K562 (cell line): Measurements from ENCODE around the gene PLD1.

Experiments used
- PCBP2 ChIP-seq: fragments of 200-400 bp; formaldehyde crosslinking; IDR thresholded peaks from 2 replicates; pipeline ENCODE4 v1.6.1; 2018; ENCODE audit warnings: low read length, low read depth, mild to moderate bottlenecking, moderate library complexity; ENCODE audit not compliant: poor library complexity, severe bottlenecking
- POLR2A ChIP-seq: fragments of 450-650 bp; conservative IDR thresholded peaks from 2 replicates; pipeline ENCODE4 v1.6.1; 2016
- TGIF2 ChIP-seq: sonication (generic); formaldehyde crosslinking; IDR thresholded peaks from 2 replicates; pipeline ENCODE4 v1.8.1; 2022; ENCODE audit warnings: mild to moderate bottlenecking, missing genetic modification reagents, moderate library complexity
- TF ChIP-seq, protein P1 (sequence below), 3 experiments: IDR thresholded peaks in 2 of 3; conservative IDR thresholded peaks in 1 of 3; 2 replicates each; pipeline ENCODE4 v1.5.1; 2011 to 2012; ENCODE audit warnings: low read length in 3 of 3, mild to moderate bottlenecking in 3 of 3, control low read depth in 2 of 3, improper control_type of control experiment in 1 of 3, inconsistent platforms in 1 of 3, low read depth in 1 of 3, mixed read lengths in 1 of 3, moderate library complexity in 1 of 3; ENCODE audit not compliant: insufficient read depth in 2 of 3
- TF ChIP-seq, protein P2 (sequence below), 2 experiments: fragments of 450-650 bp in 1 of 2; sonication (generic) in 1 of 2; formaldehyde crosslinking in 1 of 2; IDR thresholded peaks in 1 of 2; conservative IDR thresholded peaks in 1 of 2; 2 replicates each; pipeline versions ENCODE4 v1.6.1 to v1.8.1; 2016 to 2023; ENCODE audit warnings: mild to moderate bottlenecking in 2 of 2, moderate library complexity in 2 of 2, inconsistent platforms in 1 of 2, missing genetic modification reagents in 1 of 2
- TF ChIP-seq, protein P3 (sequence below), 2 experiments: fragments of 450-650 bp in 1 of 2; IDR thresholded peaks; 2 replicates each; pipeline ENCODE4 v1.6.1; 2011 to 2017; ENCODE audit warnings: low read depth in 2 of 2, antibody characterized with exemption in 1 of 2, borderline replicate concordance in 1 of 2, low read length in 1 of 2, mild to moderate bottlenecking in 1 of 2, mixed read lengths in 1 of 2; ENCODE audit not compliant: control insufficient read depth in 1 of 2

DNA sequence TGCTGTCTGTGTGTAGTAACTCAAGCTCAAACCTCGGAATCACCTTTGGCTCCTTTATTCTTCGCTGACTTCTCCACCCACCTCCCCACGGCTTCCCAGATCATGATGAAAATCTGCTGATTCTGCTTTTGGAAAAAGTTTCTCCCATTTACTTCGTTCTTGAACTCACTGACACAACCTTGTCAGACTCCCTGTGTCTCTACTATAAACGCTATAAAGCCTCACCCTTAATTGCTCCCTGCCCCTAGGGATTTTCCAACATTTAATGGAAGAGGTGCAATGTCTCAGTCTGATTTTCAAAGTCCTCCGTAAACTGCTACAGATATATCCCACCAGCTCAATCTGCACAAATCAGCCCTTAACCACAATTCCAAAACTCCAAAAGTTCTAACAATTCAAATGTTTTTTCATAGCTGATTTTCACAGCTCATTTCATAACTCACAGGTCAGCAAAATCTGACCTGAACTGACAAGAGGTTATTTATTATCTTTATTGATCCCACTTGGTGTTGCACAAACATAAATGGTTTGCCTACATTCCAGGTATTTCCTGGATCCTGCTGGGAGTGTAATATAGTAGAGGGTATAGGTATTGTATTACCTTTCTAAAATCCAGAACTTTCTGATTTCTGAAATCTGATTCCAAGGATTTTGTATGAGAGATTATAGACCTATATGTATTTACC lies 129.4 kb downstream of the PLD1 start:
- TF ChIP-seq, protein P1, sequence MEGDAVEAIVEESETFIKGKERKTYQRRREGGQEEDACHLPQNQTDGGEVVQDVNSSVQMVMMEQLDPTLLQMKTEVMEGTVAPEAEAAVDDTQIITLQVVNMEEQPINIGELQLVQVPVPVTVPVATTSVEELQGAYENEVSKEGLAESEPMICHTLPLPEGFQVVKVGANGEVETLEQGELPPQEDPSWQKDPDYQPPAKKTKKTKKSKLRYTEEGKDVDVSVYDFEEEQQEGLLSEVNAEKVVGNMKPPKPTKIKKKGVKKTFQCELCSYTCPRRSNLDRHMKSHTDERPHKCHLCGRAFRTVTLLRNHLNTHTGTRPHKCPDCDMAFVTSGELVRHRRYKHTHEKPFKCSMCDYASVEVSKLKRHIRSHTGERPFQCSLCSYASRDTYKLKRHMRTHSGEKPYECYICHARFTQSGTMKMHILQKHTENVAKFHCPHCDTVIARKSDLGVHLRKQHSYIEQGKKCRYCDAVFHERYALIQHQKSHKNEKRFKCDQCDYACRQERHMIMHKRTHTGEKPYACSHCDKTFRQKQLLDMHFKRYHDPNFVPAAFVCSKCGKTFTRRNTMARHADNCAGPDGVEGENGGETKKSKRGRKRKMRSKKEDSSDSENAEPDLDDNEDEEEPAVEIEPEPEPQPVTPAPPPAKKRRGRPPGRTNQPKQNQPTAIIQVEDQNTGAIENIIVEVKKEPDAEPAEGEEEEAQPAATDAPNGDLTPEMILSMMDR (IDR thresholded peaks at IDR 0.05 in 2 of 3, conservative IDR thresholded peaks at IDR 0.05 in 1 of 3; ENCODE audit: insufficient read depth in 2 of 3, low read depth in 1 of 3, low read length in 3 of 3): no peak
- TF ChIP-seq, protein P2, sequence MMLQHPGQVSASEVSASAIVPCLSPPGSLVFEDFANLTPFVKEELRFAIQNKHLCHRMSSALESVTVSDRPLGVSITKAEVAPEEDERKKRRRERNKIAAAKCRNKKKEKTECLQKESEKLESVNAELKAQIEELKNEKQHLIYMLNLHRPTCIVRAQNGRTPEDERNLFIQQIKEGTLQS (IDR thresholded peaks at IDR 0.05): no peak
- TF ChIP-seq, protein P2 (CRISPR knock-in tag; conservative IDR thresholded peaks at IDR 0.05): no peak
- TF ChIP-seq TGIF2 (CRISPR knock-in tag) (no peak), PCBP2 (no peak), POLR2A (no peak)
- TF ChIP-seq, protein P3, sequence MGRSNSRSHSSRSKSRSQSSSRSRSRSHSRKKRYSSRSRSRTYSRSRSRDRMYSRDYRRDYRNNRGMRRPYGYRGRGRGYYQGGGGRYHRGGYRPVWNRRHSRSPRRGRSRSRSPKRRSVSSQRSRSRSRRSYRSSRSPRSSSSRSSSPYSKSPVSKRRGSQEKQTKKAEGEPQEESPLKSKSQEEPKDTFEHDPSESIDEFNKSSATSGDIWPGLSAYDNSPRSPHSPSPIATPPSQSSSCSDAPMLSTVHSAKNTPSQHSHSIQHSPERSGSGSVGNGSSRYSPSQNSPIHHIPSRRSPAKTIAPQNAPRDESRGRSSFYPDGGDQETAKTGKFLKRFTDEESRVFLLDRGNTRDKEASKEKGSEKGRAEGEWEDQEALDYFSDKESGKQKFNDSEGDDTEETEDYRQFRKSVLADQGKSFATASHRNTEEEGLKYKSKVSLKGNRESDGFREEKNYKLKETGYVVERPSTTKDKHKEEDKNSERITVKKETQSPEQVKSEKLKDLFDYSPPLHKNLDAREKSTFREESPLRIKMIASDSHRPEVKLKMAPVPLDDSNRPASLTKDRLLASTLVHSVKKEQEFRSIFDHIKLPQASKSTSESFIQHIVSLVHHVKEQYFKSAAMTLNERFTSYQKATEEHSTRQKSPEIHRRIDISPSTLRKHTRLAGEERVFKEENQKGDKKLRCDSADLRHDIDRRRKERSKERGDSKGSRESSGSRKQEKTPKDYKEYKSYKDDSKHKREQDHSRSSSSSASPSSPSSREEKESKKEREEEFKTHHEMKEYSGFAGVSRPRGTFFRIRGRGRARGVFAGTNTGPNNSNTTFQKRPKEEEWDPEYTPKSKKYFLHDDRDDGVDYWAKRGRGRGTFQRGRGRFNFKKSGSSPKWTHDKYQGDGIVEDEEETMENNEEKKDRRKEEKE (IDR thresholded peaks at IDR 0.05; ENCODE audit: borderline replicate concordance in 1 of 2, control insufficient read depth in 1 of 2, low read depth in 2 of 2, low read length in 1 of 2): no peak
